Caco-2 (cell line): ENCODE data around the gene FGF12. TPM values are rescaled to one million over a fixed set of nuclear protein-coding genes. Genes with fewer than 3 reads are reported as not detected.

Experiments used
- BruUV-seq: library from RNA; stranded (reverse); fragments of 400-500 nt; replicated peaks from 2 replicates; lab custom pipeline; 2021; lab: Mats Ljungman, UMichigan
- CTCF ChIA-PET: fragments of 300-600 bp; sonication (Branson Sonifier 250); formaldehyde crosslinking; loops from one replicate; lab custom pipeline; 2022; ENCODE audit warnings: antibody characterized with exemption; lab: Charles Lee
- POLR2A ChIA-PET: fragments of 300-600 bp; sonication (Branson Sonifier 250); formaldehyde crosslinking; loops from one replicate; lab custom pipeline; 2022; ENCODE audit warnings: antibody characterized with exemption; lab: Charles Lee
- DNase-seq, 2 experiments: peaks; one replicate each; pipeline versions ENCODE4 v3.0.0 to v3.0.0-alpha.2; 2020 to 2022
- H3K27me3 ChIP-seq: replicated peaks from 2 replicates; pipeline ENCODE4 v1.6.0; 2011; ENCODE audit warnings: low read length; ENCODE audit not compliant: control insufficient read depth, insufficient read depth
- H3K36me3 ChIP-seq: 2 replicates; pipeline ENCODE4 v1.5.1; 2011; ENCODE audit warnings: low read length; ENCODE audit not compliant: control insufficient read depth, insufficient read depth
- H3K4me1 ChIP-seq: fragments of 250-450 bp; sonication (Bioruptor Pico); 2 replicates; pipeline ENCODE4 v1.5.1; 2020; ENCODE audit warnings: mild to moderate bottlenecking
- H3K4me3 ChIP-seq: 2 replicates; pipeline ENCODE4 v1.5.1; 2011; ENCODE audit warnings: low read depth, mild to moderate bottlenecking, control low read depth, low read length
- H3K9me3 ChIP-seq: fragments of 250-450 bp; sonication (Bioruptor Pico); 2 replicates; pipeline ENCODE4 v1.5.1; 2020; ENCODE audit warnings: mild to moderate bottlenecking, moderate library complexity
- H3K27ac Mint-ChIP-seq: one replicate; pipeline ENCODE4 v1.8.0; 2022; ENCODE audit warnings: mixed read lengths; ENCODE audit not compliant: unreplicated experiment
- H3K27me3 Mint-ChIP-seq: one replicate; pipeline ENCODE4 v1.8.0; 2022; ENCODE audit warnings: mixed read lengths; ENCODE audit not compliant: insufficient read depth, unreplicated experiment
- H3K36me3 Mint-ChIP-seq: one replicate; pipeline ENCODE4 v1.8.0; 2022; ENCODE audit warnings: mild to moderate bottlenecking, mixed read lengths; ENCODE audit not compliant: insufficient read depth, unreplicated experiment
- H3K4me1 Mint-ChIP-seq: one replicate; pipeline ENCODE4 v1.8.0; 2022; ENCODE audit warnings: low read depth, mixed read lengths; ENCODE audit not compliant: unreplicated experiment
- H3K4me3 Mint-ChIP-seq: one replicate; pipeline ENCODE4 v1.8.0; 2022; ENCODE audit warnings: mild to moderate bottlenecking, moderate library complexity, mixed read lengths; ENCODE audit not compliant: unreplicated experiment
- H3K9me3 Mint-ChIP-seq: one replicate; pipeline ENCODE4 v1.8.0; 2022; ENCODE audit warnings: mixed read lengths; ENCODE audit not compliant: unreplicated experiment
- intact Hi-C: fragments of 100-400 bp; cut with micrococcal nuclease; formaldehyde crosslinking; loops from one replicate; pipeline ENCODE4 v1.10.0; 2022; ENCODE audit not compliant: unreplicated experiment
- total RNA-seq: library from RNA; stranded (reverse); gene quantifications from 2 replicates; pipeline ENCODE4 v1.2.3, GENCODE V29; 2022
- TF ChIP-seq, protein P1 (sequence below), 2 experiments: fragments of 200-600 bp in 1 of 2; IDR thresholded peaks; 1 replicate in 1 of 2; 2 replicates in 1 of 2; pipeline versions ENCODE4 v1.5.1 to v1.8.0; 2011 to 2022; ENCODE audit warnings: antibody characterized with exemption in 1 of 2, control low read depth in 1 of 2, inconsistent platforms in 1 of 2, low read depth in 1 of 2, low read length in 1 of 2, mild to moderate bottlenecking in 1 of 2, moderate library complexity in 1 of 2; ENCODE audit not compliant: insufficient read depth in 1 of 2, severe bottlenecking in 1 of 2, unreplicated experiment in 1 of 2

The FGF12 gene
- total RNA-seq, 1 experiment from 2014 or later, result 0.41 TPM

GRCh38 chr3:192710366-192710765, 17.0 kb downstream of the FGF12 start:
- POLR2A ChIA-PET, result no interaction called here
- H3K9me3 Mint-ChIP-seq, result no peaks in the 10 kb centered on the region
- Histone ChIP-seq H3K27me3 (no peaks in the 10 kb centered on the region), H3K4me3 (no peak overlapping the region), H3K4me1 (no peaks in the 10 kb centered on the region), H3K9me3 (no peaks in the 10 kb centered on the region), H3K36me3 (no peaks in the 10 kb centered on the region)
- intact Hi-C loops, result no loop called here
- no peak for DNase-seq
- no peaks in the 10 kb centered on the region for H3K36me3 Mint-ChIP-seq
- TF ChIP-seq, protein P1, sequence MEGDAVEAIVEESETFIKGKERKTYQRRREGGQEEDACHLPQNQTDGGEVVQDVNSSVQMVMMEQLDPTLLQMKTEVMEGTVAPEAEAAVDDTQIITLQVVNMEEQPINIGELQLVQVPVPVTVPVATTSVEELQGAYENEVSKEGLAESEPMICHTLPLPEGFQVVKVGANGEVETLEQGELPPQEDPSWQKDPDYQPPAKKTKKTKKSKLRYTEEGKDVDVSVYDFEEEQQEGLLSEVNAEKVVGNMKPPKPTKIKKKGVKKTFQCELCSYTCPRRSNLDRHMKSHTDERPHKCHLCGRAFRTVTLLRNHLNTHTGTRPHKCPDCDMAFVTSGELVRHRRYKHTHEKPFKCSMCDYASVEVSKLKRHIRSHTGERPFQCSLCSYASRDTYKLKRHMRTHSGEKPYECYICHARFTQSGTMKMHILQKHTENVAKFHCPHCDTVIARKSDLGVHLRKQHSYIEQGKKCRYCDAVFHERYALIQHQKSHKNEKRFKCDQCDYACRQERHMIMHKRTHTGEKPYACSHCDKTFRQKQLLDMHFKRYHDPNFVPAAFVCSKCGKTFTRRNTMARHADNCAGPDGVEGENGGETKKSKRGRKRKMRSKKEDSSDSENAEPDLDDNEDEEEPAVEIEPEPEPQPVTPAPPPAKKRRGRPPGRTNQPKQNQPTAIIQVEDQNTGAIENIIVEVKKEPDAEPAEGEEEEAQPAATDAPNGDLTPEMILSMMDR (IDR thresholded peaks at IDR 0.05; ENCODE audit: insufficient read depth in 1 of 2, low read depth in 1 of 2, low read length in 1 of 2, severe bottlenecking in 1 of 2, unreplicated experiment in 1 of 2), result no peak
- no peaks in the 10 kb centered on the region for H3K4me1 Mint-ChIP-seq
- CTCF ChIA-PET, result no interaction called here
- H3K4me3 Mint-ChIP-seq, result no peak overlapping the region
- H3K27me3 Mint-ChIP-seq, result peaks cover 6% of the 10 kb centered on the region
- BruUV-seq, result no TSS peak
- H3K27ac Mint-ChIP-seq, result no peak overlapping the region

DNA sequence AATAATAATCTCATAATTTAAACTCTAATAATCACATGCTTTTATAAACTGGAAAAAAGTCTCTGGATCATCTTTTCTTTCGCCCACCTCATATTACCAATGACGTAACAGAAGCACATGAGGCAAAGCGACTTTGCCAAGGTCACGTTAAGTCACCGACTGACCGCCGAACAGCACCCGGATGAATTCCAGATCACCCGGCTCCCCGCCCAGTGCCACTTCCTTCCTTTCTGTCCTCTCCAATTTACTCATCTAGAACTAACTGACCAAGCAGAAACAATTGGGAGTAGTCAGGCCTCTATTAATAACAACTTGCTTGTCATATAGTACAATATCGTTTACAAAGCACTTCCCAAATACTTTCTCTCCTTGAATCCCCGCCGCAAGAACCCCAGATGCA, 21.1 kb downstream of the FGF12 start:
- Mint-ChIP-seq H3K27ac (no peak overlapping the region), H3K27me3 (peaks cover 8% of the 10 kb centered on the region), H3K4me3 (no peak overlapping the region), H3K4me1 (no peaks in the 10 kb centered on the region), H3K36me3 (no peaks in the 10 kb centered on the region), H3K9me3 (no peaks in the 10 kb centered on the region)
- TF ChIP-seq, protein P1 (IDR thresholded peaks at IDR 0.05; ENCODE audit: insufficient read depth in 1 of 2, low read depth in 1 of 2, low read length in 1 of 2, severe bottlenecking in 1 of 2, unreplicated experiment in 1 of 2), result no peak
- H3K4me1 ChIP-seq, result no peaks in the 10 kb centered on the region
- ChIA-PET CTCF (no interaction called here), POLR2A (no interaction called here)
- no TSS peak for BruUV-seq
- H3K36me3 ChIP-seq, result no peaks in the 10 kb centered on the region
- H3K9me3 ChIP-seq, result no peaks in the 10 kb centered on the region
- H3K4me3 ChIP-seq, result no peak overlapping the region
- no peaks in the 10 kb centered on the region for H3K27me3 ChIP-seq
- DNase-seq, result no peak
- intact Hi-C loops, result no loop called here

GRCh38 chr3:192700885-192701284, 26.5 kb downstream of the FGF12 start:
- ChIA-PET POLR2A (no interaction called here), CTCF (no interaction called here)
- H3K9me3 ChIP-seq, result no peaks in the 10 kb centered on the region
- no peak overlapping the region for H3K4me3 ChIP-seq
- H3K4me1 Mint-ChIP-seq, result no peaks in the 10 kb centered on the region
- TF ChIP-seq, protein P1 (IDR thresholded peaks at IDR 0.05; ENCODE audit: insufficient read depth in 1 of 2, low read depth in 1 of 2, low read length in 1 of 2, severe bottlenecking in 1 of 2, unreplicated experiment in 1 of 2), result no peak
- H3K36me3 ChIP-seq, result no peaks in the 10 kb centered on the region
- no peak overlapping the region for H3K4me3 Mint-ChIP-seq
- no peaks in the 10 kb centered on the region for H3K9me3 Mint-ChIP-seq
- H3K36me3 Mint-ChIP-seq, result no peaks in the 10 kb centered on the region
- no peak for DNase-seq
- no peak overlapping the region for H3K27ac Mint-ChIP-seq
- no peaks in the 10 kb centered on the region for H3K4me1 ChIP-seq
- intact Hi-C loops, result no loop called here
- BruUV-seq, result no TSS peak
- peaks cover 14% of the 10 kb centered on the region for H3K27me3 Mint-ChIP-seq
- H3K27me3 ChIP-seq, result no peaks in the 10 kb centered on the region
